Measurements from ENCODE around the gene FBXW7. TPM values are rescaled to one million over a fixed set of nuclear protein-coding genes. Genes with fewer than 3 reads are reported as not detected.

Gene FBXW7
- total RNA-seq, 4 donors from 2014 or later, result 72.2 to 105 (median 87.1) TPM

DNA sequence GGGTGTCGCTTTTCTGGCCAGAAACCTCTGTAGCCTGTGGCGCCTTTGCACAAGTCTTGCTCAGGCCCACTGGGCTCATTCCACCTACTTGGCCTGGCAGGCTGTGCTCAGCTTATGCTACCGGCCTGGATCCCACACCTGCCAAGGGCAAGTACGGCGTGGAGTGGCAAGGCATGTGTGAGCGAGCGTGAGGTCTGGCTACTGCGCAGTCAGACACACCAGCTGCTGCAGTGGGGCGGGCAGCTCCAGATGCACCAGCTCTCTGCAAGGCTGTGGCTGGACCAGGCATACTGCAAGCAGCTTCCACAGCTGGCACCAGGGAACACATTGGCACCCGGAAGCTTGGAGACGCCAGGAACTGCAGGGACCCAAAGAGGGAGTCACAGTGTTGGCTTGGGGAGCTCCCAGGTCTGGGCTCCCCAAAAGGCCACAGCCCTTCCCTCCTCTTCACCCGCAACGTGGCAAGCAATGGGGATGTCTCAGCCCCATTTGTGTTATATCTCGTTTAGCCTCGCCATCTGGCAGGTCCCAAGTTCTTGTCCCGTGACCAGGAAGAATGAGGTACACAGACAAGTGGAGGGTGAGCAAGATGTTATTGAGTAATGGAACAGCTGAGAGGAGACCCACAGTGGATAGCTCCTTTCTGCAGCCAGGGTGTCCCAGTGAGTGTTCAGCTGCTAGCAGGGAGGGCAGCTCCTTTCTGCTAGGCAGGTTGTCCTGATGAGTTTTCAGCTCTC is 3.8 kb upstream of the FBXW7 start:
- WGBS, 2 donors, result 95 to 96% methylated on average over 15 to 16 of the region's 16 CpGs
- TF ChIP-seq POLR2A (IDR thresholded peaks at IDR 0.05), result no peak
- TF ChIP-seq, protein P1, sequence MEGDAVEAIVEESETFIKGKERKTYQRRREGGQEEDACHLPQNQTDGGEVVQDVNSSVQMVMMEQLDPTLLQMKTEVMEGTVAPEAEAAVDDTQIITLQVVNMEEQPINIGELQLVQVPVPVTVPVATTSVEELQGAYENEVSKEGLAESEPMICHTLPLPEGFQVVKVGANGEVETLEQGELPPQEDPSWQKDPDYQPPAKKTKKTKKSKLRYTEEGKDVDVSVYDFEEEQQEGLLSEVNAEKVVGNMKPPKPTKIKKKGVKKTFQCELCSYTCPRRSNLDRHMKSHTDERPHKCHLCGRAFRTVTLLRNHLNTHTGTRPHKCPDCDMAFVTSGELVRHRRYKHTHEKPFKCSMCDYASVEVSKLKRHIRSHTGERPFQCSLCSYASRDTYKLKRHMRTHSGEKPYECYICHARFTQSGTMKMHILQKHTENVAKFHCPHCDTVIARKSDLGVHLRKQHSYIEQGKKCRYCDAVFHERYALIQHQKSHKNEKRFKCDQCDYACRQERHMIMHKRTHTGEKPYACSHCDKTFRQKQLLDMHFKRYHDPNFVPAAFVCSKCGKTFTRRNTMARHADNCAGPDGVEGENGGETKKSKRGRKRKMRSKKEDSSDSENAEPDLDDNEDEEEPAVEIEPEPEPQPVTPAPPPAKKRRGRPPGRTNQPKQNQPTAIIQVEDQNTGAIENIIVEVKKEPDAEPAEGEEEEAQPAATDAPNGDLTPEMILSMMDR (IDR thresholded peaks at IDR 0.05), result no peak

DNA sequence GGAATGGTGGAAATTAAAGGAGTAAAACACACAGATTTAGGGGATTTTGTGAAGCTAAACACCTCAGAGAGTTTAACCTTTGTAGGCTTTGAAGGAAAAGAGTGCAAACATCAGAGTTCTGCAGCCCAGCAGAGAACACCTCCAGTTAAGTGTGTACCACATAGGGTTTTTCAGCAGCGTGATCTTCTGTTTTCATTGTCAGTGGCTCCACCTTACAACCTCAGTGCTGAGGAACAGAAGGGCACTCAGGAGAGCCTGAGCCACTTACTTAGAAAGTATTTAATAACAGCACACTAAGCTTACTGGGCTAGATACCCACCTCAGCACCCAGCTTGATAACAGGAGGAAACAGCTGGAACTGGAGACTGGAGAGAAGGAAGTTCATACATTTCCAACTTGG is 2.0 kb upstream of the FBXW7 start:
- intact Hi-C loops (cut with DNase I), result no loop called here
- peaks cover 21 to 29% of the 10 kb centered on the region in 2 donors for H3K4me1 ChIP-seq
- H3K27ac ChIP-seq, result no peak overlapping the region
- no peaks in the 10 kb centered on the region for H3K36me3 ChIP-seq
- H3K27me3 ChIP-seq, result no peaks in the 10 kb centered on the region
- no peaks in the 10 kb centered on the region for H3K9me3 ChIP-seq
- no peak overlapping the region for H3K4me3 ChIP-seq (replicated peaks in 1 of 3)
- no peak for DNase-seq
- TF ChIP-seq, protein P1 (IDR thresholded peaks at IDR 0.05), result no peak
- no peak for TF ChIP-seq POLR2A (IDR thresholded peaks at IDR 0.05)
- WGBS, 2 donors, result 46 to 48% methylated on average over 1 of the region's 1 CpG

More for the DNA sequence above, 3.8 kb upstream of the FBXW7 start:
- no peak overlapping the region for H3K27ac ChIP-seq
- intact Hi-C loops (cut with DNase I), result no loop called here
- H3K36me3 ChIP-seq, result no peaks in the 10 kb centered on the region
- no peak for DNase-seq
- peaks cover 10 to 11% of the 10 kb centered on the region in 2 donors for H3K4me1 ChIP-seq
- H3K27me3 ChIP-seq, result no peaks in the 10 kb centered on the region
- no peaks in the 10 kb centered on the region for H3K9me3 ChIP-seq
- H3K4me3 ChIP-seq (replicated peaks in 1 of 3), result no peak overlapping the region

DNA sequence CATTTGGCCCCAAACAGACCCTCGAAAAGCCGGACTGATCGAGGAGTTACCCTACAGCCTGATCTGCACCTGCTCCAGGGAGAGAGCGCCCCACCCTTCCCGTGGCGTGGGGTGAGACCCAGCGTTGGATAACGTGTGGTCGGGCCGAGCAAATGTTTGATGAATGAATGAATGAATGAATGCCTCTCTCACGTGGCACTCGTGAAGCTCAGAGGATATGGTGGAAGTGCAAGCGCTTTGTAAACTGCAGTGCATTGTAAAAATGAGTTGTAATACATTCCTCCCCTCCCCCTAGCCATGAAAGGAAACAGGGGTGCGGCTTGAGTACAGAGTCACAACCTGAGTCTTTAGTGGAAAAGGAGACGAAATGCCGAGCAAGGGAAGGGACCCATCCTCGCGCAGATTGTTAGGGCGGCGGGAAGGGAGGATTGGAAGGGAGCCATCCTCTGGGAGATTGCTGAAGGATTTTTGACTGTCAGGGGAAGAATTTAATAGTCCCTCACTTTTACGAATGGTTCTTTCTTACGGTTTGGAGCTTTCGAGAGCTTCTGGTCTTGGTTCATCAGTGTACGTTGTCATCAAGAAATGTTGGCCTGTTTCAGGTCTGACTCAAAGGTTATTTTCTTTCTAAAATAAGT is 772 bp upstream of the FBXW7 start:
- H3K4me3 ChIP-seq (replicated peaks in 1 of 3), result peak overlapping the region; percentile 27 to 99 (median 84)
- WGBS, 2 donors, result 1% methylated on average over 18 to 24 of the region's 24 CpGs
- peak overlapping the region; percentile 83 to 92 (median 88) for H3K27ac ChIP-seq
- H3K27me3 ChIP-seq, result no peaks in the 10 kb centered on the region
- H3K9me3 ChIP-seq, result no peaks in the 10 kb centered on the region
- H3K4me1 ChIP-seq, result peaks cover 25 to 30% of the 10 kb centered on the region in 2 donors
- no peaks in the 10 kb centered on the region for H3K36me3 ChIP-seq
- no peak for DNase-seq
- TF ChIP-seq, protein P1 (IDR thresholded peaks at IDR 0.05), result no peak
- no peak for TF ChIP-seq POLR2A (IDR thresholded peaks at IDR 0.05)
- intact Hi-C loops (cut with DNase I), result no loop called here

DNA sequence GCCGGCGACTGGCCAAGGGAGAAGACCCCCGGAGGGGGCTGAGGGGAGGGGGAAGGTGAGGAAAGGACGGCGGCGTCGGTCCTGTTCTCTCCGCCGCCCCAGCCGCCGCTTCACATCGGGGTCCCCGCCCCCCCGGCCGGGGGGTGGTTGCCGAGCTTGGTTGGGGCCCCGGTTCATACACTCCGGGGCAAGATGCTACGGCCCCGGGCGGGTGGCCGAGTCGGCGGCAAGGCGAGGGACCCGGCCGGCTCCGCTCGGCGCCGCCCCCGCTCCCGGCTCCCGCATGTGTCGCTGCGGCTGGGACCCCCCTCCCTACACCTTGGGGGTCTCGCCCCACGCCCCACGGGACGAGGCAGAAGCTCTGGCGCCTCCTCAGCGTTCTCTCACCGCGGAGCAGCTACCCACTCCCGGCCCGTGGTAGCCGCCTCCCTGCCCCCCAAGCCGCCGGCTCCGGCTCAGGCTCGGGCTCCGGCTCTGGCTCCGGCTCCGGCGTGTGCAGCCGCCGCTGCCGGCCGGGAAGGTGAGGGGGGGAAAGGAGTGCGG is 461 bp downstream of the FBXW7 start:
- Histone ChIP-seq H3K27me3 (no peaks in the 10 kb centered on the region), H3K27ac (peak overlapping the region; percentile 82 to 92 (median 87)), H3K4me1 (peaks cover 25 to 30% of the 10 kb centered on the region in 2 donors), H3K4me3 (replicated peaks in 1 of 3) (peak overlapping the region; percentile 27 to 99 (median 96)), H3K9me3 (no peaks in the 10 kb centered on the region), H3K36me3 (no peaks in the 10 kb centered on the region)
- intact Hi-C loops (cut with DNase I), result no loop called here
- DNase-seq, result no peak
- 0% methylated on average over 9 to 12 of the region's 60 CpGs for WGBS, 2 donors
- TF ChIP-seq POLR2A (IDR thresholded peaks at IDR 0.05), result no peak
- TF ChIP-seq, protein P1 (IDR thresholded peaks at IDR 0.05), result no peak

All from thyroid gland (tissue), 4 donors.